Tibial nerve (tissue), 4 donors: Measurements from ENCODE around the gene RETREG1. TPM values are rescaled to one million over a fixed set of nuclear protein-coding genes. Genes with fewer than 3 reads are reported as not detected.

Experiments
- DNase-seq, 2 donors: peaks; one replicate each; pipeline ENCODE4 v3.0.0-alpha.2; 2019; ENCODE audit warnings: low spot score in 2 of 2
- H3K27ac ChIP-seq, 4 donors: fragments of 200-600 bp; sonication (generic) in 3 of 4; one replicate each; pipeline ENCODE4 v1.5.1; 2017 to 2019; ENCODE audit warnings: mild to moderate bottlenecking in 1 of 4
- H3K27me3 ChIP-seq, 2 donors: fragments of 200-600 bp; sonication (generic) in 1 of 2; one replicate each; pipeline versions ENCODE4 v1.5.1 to v1.6.0; 2017 to 2019
- H3K36me3 ChIP-seq, 3 donors: fragments of 200-600 bp; sonication (generic); one replicate each; pipeline ENCODE4 v1.5.1; 2018 to 2019
- H3K4me1 ChIP-seq, 4 donors: fragments of 200-600 bp; sonication (generic) in 3 of 4; one replicate each; pipeline ENCODE4 v1.5.1; 2017 to 2019
- H3K4me3 ChIP-seq, 4 donors: fragments of 200-600 bp; sonication (generic) in 3 of 4; one replicate each; pipeline ENCODE4 v1.5.1; 2017 to 2019; ENCODE audit warnings: mild to moderate bottlenecking in 1 of 4, moderate library complexity in 1 of 4
- H3K9me3 ChIP-seq, 4 donors: fragments of 200-600 bp; sonication (generic) in 3 of 4; one replicate each; pipeline ENCODE4 v1.5.1; 2017 to 2019
- EP300 ChIP-seq, 2 donors: sonication (generic); formaldehyde crosslinking; IDR thresholded peaks; one replicate each; pipeline ENCODE4 v1.6.1; 2017; ENCODE audit warnings: antibody characterized with exemption in 2 of 2, mild to moderate bottlenecking in 1 of 2
- POLR2A ChIP-seq, 2 donors: fragments of 450-650 bp; IDR thresholded peaks; one replicate each; pipeline ENCODE4 v1.6.1; 2017; ENCODE audit warnings: antibody characterized with exemption in 2 of 2, mild to moderate bottlenecking in 2 of 2, moderate library complexity in 2 of 2
- WGBS, 2 donors: methylation state at CpG; one replicate each; pipeline ENCODE4 v1.1.5; 2018; 5-methylcytosine and 5-hydroxymethylcytosine counted together
- total RNA-seq, 4 donors: library from RNA; depleted of rRNA; stranded (reverse); fragments of >200 nt; gene quantifications; one replicate each; pipeline ENCODE4 v1.1.0, GENCODE V29; 2016
- TF ChIP-seq, protein P1 (sequence below), 5 experiments: fragments of 200-600 bp in 3 of 5; fragments of 450-650 bp in 2 of 5; sonication (generic) in 3 of 5; IDR thresholded peaks; one replicate each; pipeline ENCODE4 v1.5.1; 2016 to 2019; ENCODE audit warnings: antibody characterized with exemption in 5 of 5, mild to moderate bottlenecking in 3 of 5, moderate library complexity in 2 of 5

RETREG1 gene
- total RNA-seq, 4 donors from 2014 or later: 57.5 to 90.9 (median 77.0) TPM

DNA sequence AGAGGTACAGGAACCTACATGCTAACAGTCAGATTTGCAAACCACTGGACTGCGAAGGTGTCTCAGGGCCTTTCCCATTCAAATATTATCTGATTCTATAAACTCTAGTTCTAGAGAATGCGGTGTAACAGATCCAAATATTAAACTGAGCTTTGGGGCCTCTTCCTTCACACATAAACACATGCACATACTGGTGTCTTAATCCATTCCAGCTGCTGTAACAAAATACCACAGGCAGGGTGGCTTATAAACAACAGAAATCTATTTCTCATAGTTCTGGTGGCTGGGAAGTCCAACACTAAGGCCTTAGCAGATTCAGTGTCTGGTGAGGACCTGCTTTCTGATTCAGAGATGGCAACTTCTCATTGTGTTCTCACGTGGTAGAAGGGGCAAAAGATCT lies 30.2 kb downstream of the RETREG1 start:
- 65 to 70% methylated on average over 3 of the region's 3 CpGs for WGBS, 2 donors
- H3K4me3 ChIP-seq: no peak overlapping the region
- no peak for DNase-seq
- H3K27me3 ChIP-seq: no peaks in the 10 kb centered on the region
- no peaks in the 10 kb centered on the region for H3K36me3 ChIP-seq
- no peaks in the 10 kb centered on the region for H3K9me3 ChIP-seq
- TF ChIP-seq, protein P1, sequence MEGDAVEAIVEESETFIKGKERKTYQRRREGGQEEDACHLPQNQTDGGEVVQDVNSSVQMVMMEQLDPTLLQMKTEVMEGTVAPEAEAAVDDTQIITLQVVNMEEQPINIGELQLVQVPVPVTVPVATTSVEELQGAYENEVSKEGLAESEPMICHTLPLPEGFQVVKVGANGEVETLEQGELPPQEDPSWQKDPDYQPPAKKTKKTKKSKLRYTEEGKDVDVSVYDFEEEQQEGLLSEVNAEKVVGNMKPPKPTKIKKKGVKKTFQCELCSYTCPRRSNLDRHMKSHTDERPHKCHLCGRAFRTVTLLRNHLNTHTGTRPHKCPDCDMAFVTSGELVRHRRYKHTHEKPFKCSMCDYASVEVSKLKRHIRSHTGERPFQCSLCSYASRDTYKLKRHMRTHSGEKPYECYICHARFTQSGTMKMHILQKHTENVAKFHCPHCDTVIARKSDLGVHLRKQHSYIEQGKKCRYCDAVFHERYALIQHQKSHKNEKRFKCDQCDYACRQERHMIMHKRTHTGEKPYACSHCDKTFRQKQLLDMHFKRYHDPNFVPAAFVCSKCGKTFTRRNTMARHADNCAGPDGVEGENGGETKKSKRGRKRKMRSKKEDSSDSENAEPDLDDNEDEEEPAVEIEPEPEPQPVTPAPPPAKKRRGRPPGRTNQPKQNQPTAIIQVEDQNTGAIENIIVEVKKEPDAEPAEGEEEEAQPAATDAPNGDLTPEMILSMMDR (IDR thresholded peaks at IDR 0.05): no peak
- TF ChIP-seq POLR2A (IDR thresholded peaks at IDR 0.05) (no peak), EP300 (IDR thresholded peaks at IDR 0.05) (no peak)
- H3K4me1 ChIP-seq: peaks cover 0 to 9% (median 3%) of the 10 kb centered on the region in 4 donors
- no peak overlapping the region for H3K27ac ChIP-seq

DNA sequence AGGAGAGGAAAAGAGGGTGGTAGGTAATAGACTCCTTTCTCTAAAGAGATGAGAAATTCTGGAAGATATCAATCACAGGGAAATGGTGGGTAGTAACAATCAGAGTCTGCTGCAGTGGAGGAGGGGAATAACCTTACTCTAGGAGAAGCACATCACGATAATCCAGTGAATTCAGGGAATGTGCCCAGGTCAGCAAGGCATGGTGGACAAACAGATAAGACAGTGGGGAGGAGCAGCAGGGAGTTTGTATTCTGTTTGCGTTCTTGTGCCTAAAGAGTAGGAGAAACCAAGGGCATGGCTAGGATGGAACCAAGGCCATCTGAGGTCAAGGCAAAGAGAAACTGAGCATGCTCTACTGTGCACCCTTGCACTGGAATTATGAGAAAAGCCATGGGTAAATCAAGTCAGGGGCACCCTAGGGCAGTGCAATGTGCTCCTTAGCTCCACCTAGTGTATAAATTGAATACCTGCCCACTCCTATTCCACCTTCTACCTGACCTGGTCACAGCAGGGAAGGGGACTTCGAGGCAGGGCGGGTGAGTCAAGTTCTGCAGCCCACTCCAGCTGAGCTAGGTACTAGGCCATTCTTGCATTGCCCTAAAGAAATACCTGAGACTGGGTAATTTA lies 31.6 kb downstream of the RETREG1 start:
- 78 to 90% methylated on average over 4 of the region's 4 CpGs for WGBS, 2 donors
- TF ChIP-seq, protein P1 (IDR thresholded peaks at IDR 0.05): peak in 1 of 5 experiments; percentile 18
- TF ChIP-seq POLR2A (IDR thresholded peaks at IDR 0.05): no peak
- TF ChIP-seq EP300 (IDR thresholded peaks at IDR 0.05): no peak

DNA sequence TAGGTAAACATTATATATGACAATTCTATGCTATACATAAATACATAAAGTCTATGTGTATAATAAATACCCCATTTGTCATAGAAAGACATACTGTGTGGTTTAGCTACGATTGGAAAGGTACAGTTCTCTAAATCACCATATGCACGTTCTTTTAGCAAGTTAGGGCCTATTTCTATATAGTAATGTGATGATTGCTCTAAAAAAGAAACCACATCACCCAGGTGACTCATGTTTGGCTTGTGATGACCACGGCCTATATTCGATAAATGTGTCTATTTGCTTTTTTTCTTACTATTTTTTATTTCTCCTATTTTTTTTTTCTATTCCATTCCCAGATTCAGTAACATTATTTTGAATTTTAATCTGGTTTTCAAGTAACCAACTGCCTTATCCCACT lies 34.7 kb downstream of the RETREG1 start:
- 74 to 79% methylated on average over 4 of the region's 4 CpGs for WGBS, 2 donors

More for the DNA sequence above, 31.6 kb downstream of the RETREG1 start:
- no peak for DNase-seq
- Histone ChIP-seq H3K9me3 (no peaks in the 10 kb centered on the region), H3K4me3 (no peak overlapping the region), H3K4me1 (peaks cover 0 to 16% (median 8%) of the 10 kb centered on the region in 4 donors), H3K27me3 (no peaks in the 10 kb centered on the region), H3K27ac (no peak overlapping the region), H3K36me3 (no peaks in the 10 kb centered on the region)

DNA sequence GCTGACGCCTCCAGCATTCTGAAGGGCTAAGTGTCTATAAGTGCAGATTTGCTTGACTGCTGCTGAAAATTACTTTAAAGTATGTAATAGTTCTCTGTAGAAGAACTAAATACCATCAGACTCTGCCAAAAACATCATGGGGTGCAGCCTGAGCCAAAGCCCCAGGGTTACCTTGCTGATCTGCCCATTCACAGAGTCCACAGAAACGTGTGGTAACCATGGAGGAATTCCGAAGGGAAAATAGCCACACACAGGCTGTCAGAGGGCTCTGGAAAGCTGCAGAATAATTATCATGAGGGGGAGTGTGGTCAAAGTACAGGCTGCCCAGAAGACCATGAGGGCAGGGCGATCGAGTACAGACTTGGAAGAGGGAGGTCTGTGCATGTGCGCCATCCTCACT lies 36.4 kb downstream of the RETREG1 start:
- TF ChIP-seq, protein P1 (IDR thresholded peaks at IDR 0.05): no peak
- TF ChIP-seq POLR2A (IDR thresholded peaks at IDR 0.05) (no peak), EP300 (IDR thresholded peaks at IDR 0.05) (no peak)
- Histone ChIP-seq H3K4me3 (no peak overlapping the region), H3K36me3 (no peaks in the 10 kb centered on the region), H3K9me3 (no peaks in the 10 kb centered on the region), H3K27me3 (no peaks in the 10 kb centered on the region), H3K4me1 (peaks cover 0 to 35% (median 8%) of the 10 kb centered on the region in 4 donors), H3K27ac (no peak overlapping the region)
- 56 to 71% methylated on average over 6 of the region's 6 CpGs for WGBS, 2 donors
- DNase-seq: no peak

More for the DNA sequence above, 34.7 kb downstream of the RETREG1 start:
- Histone ChIP-seq H3K4me3 (no peak overlapping the region), H3K9me3 (no peaks in the 10 kb centered on the region), H3K27ac (no peak overlapping the region), H3K36me3 (no peaks in the 10 kb centered on the region), H3K4me1 (peaks cover 0 to 32% (median 6%) of the 10 kb centered on the region in 4 donors), H3K27me3 (no peaks in the 10 kb centered on the region)
- TF ChIP-seq EP300 (IDR thresholded peaks at IDR 0.05): no peak
- TF ChIP-seq, protein P1 (IDR thresholded peaks at IDR 0.05): no peak
- no peak for TF ChIP-seq POLR2A (IDR thresholded peaks at IDR 0.05)
- DNase-seq: no peak

DNA sequence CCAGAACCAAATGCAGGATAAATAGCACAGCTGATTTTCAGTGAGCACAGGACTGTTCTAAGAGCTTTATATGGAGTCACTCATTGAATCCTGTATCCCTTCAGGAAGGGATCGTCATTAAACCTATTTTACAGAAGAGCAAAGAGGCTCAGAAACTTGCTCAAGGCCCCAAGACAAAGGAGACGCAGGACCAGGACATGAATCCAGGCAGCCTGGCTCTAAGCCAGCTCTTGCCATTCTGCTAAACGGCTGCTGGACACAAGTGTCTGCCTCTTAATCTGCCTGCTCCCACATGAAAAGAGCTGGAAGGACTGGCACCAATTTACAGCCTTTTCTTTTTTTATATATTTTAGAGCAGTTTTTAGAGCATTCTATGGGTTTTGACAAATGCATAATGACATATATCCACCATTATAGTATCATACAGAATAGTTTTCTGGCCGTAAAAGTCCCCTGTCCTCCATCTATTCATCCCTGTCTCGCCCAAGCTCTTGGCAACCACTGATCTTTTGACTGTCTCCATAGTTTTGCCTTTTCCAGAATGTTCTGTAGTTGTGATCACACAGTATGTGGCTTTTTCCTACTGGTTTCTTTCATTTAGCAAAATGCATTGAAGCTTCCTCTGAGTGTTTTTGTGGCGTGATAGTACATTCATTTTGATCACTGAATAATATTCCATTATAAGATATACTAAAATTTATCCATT lies 37.5 kb downstream of the RETREG1 start:
- H3K4me1 ChIP-seq: peaks cover 0 to 42% (median 11%) of the 10 kb centered on the region in 4 donors
- no peak overlapping the region for H3K4me3 ChIP-seq
- H3K27me3 ChIP-seq: no peaks in the 10 kb centered on the region
- H3K9me3 ChIP-seq: no peaks in the 10 kb centered on the region
- peak overlapping the region in 2 of 4 donors; percentile 0 to 8 for H3K27ac ChIP-seq
- no peak for TF ChIP-seq POLR2A (IDR thresholded peaks at IDR 0.05)
- TF ChIP-seq, protein P1 (IDR thresholded peaks at IDR 0.05): no peak
- no peaks in the 10 kb centered on the region for H3K36me3 ChIP-seq
- no peak for DNase-seq
- WGBS, 2 donors: 41 to 55% methylated on average over 6 of the region's 6 CpGs
